Kidney (tissue), 14 donors: ENCODE measurements around the gene ORC4. TPM values are rescaled to one million over a fixed set of nuclear protein-coding genes. Genes with fewer than 3 reads are reported as not detected.

ENCODE experiments used
- DNase-seq, 5 donors: peaks; one replicate each; pipeline ENCODE4 v3.0.0-alpha.2; 2013 to 2020
- FAIRE-seq: peaks from 2 replicates; lab custom pipeline; 2012; peaks lifted over from hg19 to GRCh38; lab: Jason Lieb, UNC
- H3K27ac ChIP-seq, 2 donors: one replicate each; pipeline ENCODE4 v1.7.0; 2013; ENCODE audit warnings: low read depth in 2 of 2, low read length in 2 of 2, inconsistent platforms in 1 of 2
- H3K27me3 ChIP-seq: one replicate; pipeline ENCODE4 v1.7.1; 2013; ENCODE audit warnings: low read length, inconsistent platforms; ENCODE audit not compliant: control insufficient read depth, insufficient read depth
- H3K36me3 ChIP-seq, 3 donors: one replicate each; pipeline versions ENCODE4 v1.7.0 to v1.7.1; 2013; ENCODE audit warnings: low read length in 3 of 3, control low read depth in 1 of 3, inconsistent platforms in 1 of 3; ENCODE audit not compliant: insufficient read depth in 3 of 3, control insufficient read depth in 2 of 3
- H3K4me1 ChIP-seq, 3 donors: one replicate each; pipeline versions ENCODE4 v1.7.0 to v1.7.1; 2013; ENCODE audit warnings: low read length in 3 of 3, inconsistent platforms in 1 of 3, low read depth in 1 of 3; ENCODE audit not compliant: control insufficient read depth in 2 of 3, insufficient read depth in 2 of 3
- H3K4me3 ChIP-seq, 3 donors: one replicate each; pipeline versions ENCODE4 v1.7.0 to v1.8.1; 2013; ENCODE audit warnings: low read length in 3 of 3, control low read depth in 1 of 3, inconsistent platforms in 1 of 3
- H3K9ac ChIP-seq, 3 donors: one replicate each; pipeline versions ENCODE4 v1.7.0 to v1.7.1; 2013; ENCODE audit warnings: low read length in 3 of 3, control low read depth in 1 of 3, inconsistent platforms in 1 of 3
- H3K9me3 ChIP-seq, 3 donors: one replicate each; pipeline versions ENCODE4 v1.7.0 to v1.7.1; 2013; ENCODE audit warnings: low read length in 3 of 3, control low read depth in 1 of 3, inconsistent platforms in 1 of 3; ENCODE audit not compliant: control insufficient read depth in 2 of 3, insufficient read depth in 1 of 3
- CTCF ChIP-seq: IDR thresholded peaks from 3 replicates; pipeline ENCODE4 v1.5.1; 2012; ENCODE audit warnings: mild to moderate bottlenecking, moderate library complexity, borderline replicate concordance; ENCODE audit not compliant: insufficient read depth; ENCODE audit errors: extremely low read depth
- intact Hi-C: fragments of 100-400 bp; cut with DNase I; formaldehyde crosslinking; loops from one replicate; pipeline ENCODE4 v1.11.1; 2022
- polyA plus RNA-seq: library from polyadenylated mRNA; stranded (reverse); fragments of 350-450 nt; fragmentation: Illumina TruSeq; extraction: RNeasy Lipid Tissue Mini Kit (QIAGEN cat#74804); gene quantifications from one replicate; pipeline ENCODE4 v1.2.3, GENCODE V29; 2014; ENCODE audit warnings: low read depth, low replicate concordance; ENCODE audit not compliant: insufficient read depth
- total RNA-seq: library from RNA; stranded (reverse); fragmentation: NEBNext Ultra II Directional; extraction: Animal tissue kit (Norgen Biotek cat#: 25700); gene quantifications from one replicate; pipeline ENCODE4 v1.2.1, GENCODE V29; 2021
- donor health status: control.
- donor health status: control.
- donor health status: control.
- donor health status: control.
- donor health status: control.
- donor health status: DM: yes; HTN: yes; CAD: no.
- donor health status: Normal renal cell carcinoma (clear cell type).

The ORC4 gene
- total and polyA plus RNA-seq, 2 donors from 2014 or later: 34.5 to 49.7 TPM

- no peak overlapping the region for H3K4me3 ChIP-seq
- H3K27me3 ChIP-seq: no peaks in the 10 kb centered on the region
- no peak overlapping the region for H3K27ac ChIP-seq
- H3K9ac ChIP-seq: no peak overlapping the region
- H3K9me3 ChIP-seq: no peaks in the 10 kb centered on the region
- FAIRE-seq (no peak), DNase-seq (peak in 1 of 5 donors; percentile 21)
- TF ChIP-seq CTCF: no peak
- H3K4me1 ChIP-seq: no peaks in the 10 kb centered on the region
- intact Hi-C loops: no loop called here
- peaks cover 2 to 7% (median 4%) of the 10 kb centered on the region in 3 donors for H3K36me3 ChIP-seq
Observed at GRCh38 chr2:147945660-147946059, 74.9 kb downstream of the ORC4 start.

GRCh38 chr2:147939313-147939712 is 81.2 kb downstream of the ORC4 start:
- intact Hi-C loops: no loop called here
- peaks cover 0 to 9% (median 0%) of the 10 kb centered on the region in 3 donors for H3K4me1 ChIP-seq
- no peaks in the 10 kb centered on the region for H3K27me3 ChIP-seq
- no peak for DNase-seq
- no peak overlapping the region for H3K4me3 ChIP-seq
- peaks cover 3 to 17% (median 9%) of the 10 kb centered on the region in 3 donors for H3K36me3 ChIP-seq
- H3K27ac ChIP-seq: peak overlapping the region in 1 of 2 donors; percentile 3
- TF ChIP-seq CTCF: no peak
- no peak overlapping the region for H3K9ac ChIP-seq
- no peaks in the 10 kb centered on the region for H3K9me3 ChIP-seq
- no peak for FAIRE-seq

- Histone ChIP-seq H3K9ac (no peak overlapping the region), H3K27me3 (no peaks in the 10 kb centered on the region), H3K4me3 (no peak overlapping the region), H3K27ac (no peak overlapping the region), H3K4me1 (peaks cover 0 to 9% (median 0%) of the 10 kb centered on the region in 3 donors), H3K9me3 (no peaks in the 10 kb centered on the region), H3K36me3 (peaks cover 5 to 28% (median 9%) of the 10 kb centered on the region in 3 donors)
- FAIRE-seq (peak; percentile 98), DNase-seq (peak in 2 of 5 donors; percentile 36 to 54)
- peak; percentile 67 for TF ChIP-seq CTCF
- intact Hi-C loops: no loop called here
Observed at GRCh38 chr2:147937744-147938349, 82.7 kb downstream of the ORC4 start.
